H9 (cell line): Measurements from ENCODE around the gene MREG. TPM values are rescaled to one million over a fixed set of nuclear protein-coding genes. Genes with fewer than 3 reads are reported as not detected.

Experiments
- DNase-seq: peaks from one replicate; pipeline ENCODE4 v3.0.0-alpha.2; 2017
- H2AFZ ChIP-seq: one replicate; pipeline ENCODE4 v1.6.1; 2013; ENCODE audit warnings: mild to moderate bottlenecking, low read length, control low read depth, moderate library complexity
- H2AK5ac ChIP-seq: 2 replicates; pipeline ENCODE4 v1.6.1; 2013; ENCODE audit warnings: low read length, control low read depth, mixed read lengths; ENCODE audit not compliant: insufficient read length
- H2BK120ac ChIP-seq: one replicate; pipeline ENCODE4 v1.6.1; 2013; ENCODE audit warnings: low read depth, mild to moderate bottlenecking, low read length, control low read depth, inconsistent platforms; ENCODE audit not compliant: poor library complexity, severe bottlenecking
- H2BK12ac ChIP-seq: 2 replicates; pipeline ENCODE4 v1.6.1; 2013; ENCODE audit warnings: low read length, control low read depth, mixed read lengths, low read depth; ENCODE audit not compliant: insufficient read length
- H2BK15ac ChIP-seq: 2 replicates; pipeline ENCODE4 v1.6.1; 2013; ENCODE audit warnings: low read depth, low read length, control low read depth
- H2BK20ac ChIP-seq: one replicate; pipeline ENCODE4 v1.6.1; 2013; ENCODE audit warnings: low read depth, mild to moderate bottlenecking, low read length, control low read depth, inconsistent platforms; ENCODE audit not compliant: poor library complexity, severe bottlenecking
- H2BK5ac ChIP-seq: 2 replicates; pipeline ENCODE4 v1.6.1; 2013; ENCODE audit warnings: low read length, control low read depth, mixed read lengths; ENCODE audit not compliant: insufficient read length
- H3K14ac ChIP-seq: 2 replicates; pipeline ENCODE4 v1.6.1; 2013; ENCODE audit warnings: low read length, control low read depth; ENCODE audit not compliant: insufficient read depth
- H3K18ac ChIP-seq: 2 replicates; pipeline ENCODE4 v1.6.1; 2013; ENCODE audit warnings: low read depth, mild to moderate bottlenecking, mixed read lengths, low read length, control low read depth; ENCODE audit not compliant: insufficient read length
- H3K23ac ChIP-seq: 2 replicates; pipeline ENCODE4 v1.6.1; 2013; ENCODE audit warnings: low read length, control low read depth, mixed read lengths, low read depth; ENCODE audit not compliant: insufficient read length
- H3K23me2 ChIP-seq: 2 replicates; pipeline ENCODE4 v1.6.1; 2013; ENCODE audit warnings: low read depth, mild to moderate bottlenecking, mixed read lengths, low read length, control low read depth; ENCODE audit not compliant: insufficient read length, poor library complexity, severe bottlenecking
- H3K27ac ChIP-seq: 2 replicates; pipeline ENCODE4 v1.5.1; 2013; ENCODE audit warnings: low read length, control low read depth, mixed read lengths, low read depth; ENCODE audit not compliant: insufficient read length
- H3K27me3 ChIP-seq: 2 replicates; pipeline ENCODE4 v1.6.1; 2013; ENCODE audit warnings: low read length, control low read depth, inconsistent platforms; ENCODE audit not compliant: insufficient read depth
- H3K4ac ChIP-seq: 2 replicates; pipeline ENCODE4 v1.6.1; 2013; ENCODE audit warnings: low read depth, mild to moderate bottlenecking, control low read depth, inconsistent platforms, low read length, moderate library complexity
- H3K4me1 ChIP-seq: 2 replicates; pipeline ENCODE4 v1.6.1; 2013; ENCODE audit warnings: low read length, control low read depth, inconsistent platforms; ENCODE audit not compliant: insufficient read depth
- H3K4me2 ChIP-seq: 2 replicates; pipeline ENCODE4 v1.6.1; 2013; ENCODE audit warnings: low read length, control low read depth, mixed read lengths; ENCODE audit not compliant: insufficient read length, insufficient read depth
- H3K56ac ChIP-seq: 2 replicates; pipeline ENCODE4 v1.6.1; 2013; ENCODE audit warnings: low read depth, mild to moderate bottlenecking, mixed read lengths, low read length, control low read depth; ENCODE audit not compliant: insufficient read length
- H3K79me1 ChIP-seq: 2 replicates; pipeline ENCODE4 v1.6.1; 2013; ENCODE audit warnings: low read depth, mild to moderate bottlenecking, moderate library complexity, low read length, control low read depth, inconsistent platforms; ENCODE audit not compliant: insufficient read depth, poor library complexity, severe bottlenecking
- H3K79me2 ChIP-seq: 2 replicates; pipeline ENCODE4 v1.6.1; 2013; ENCODE audit warnings: low read length, control low read depth, inconsistent platforms; ENCODE audit not compliant: insufficient read depth
- H3K9ac ChIP-seq: 2 replicates; pipeline ENCODE4 v1.6.1; 2013; ENCODE audit warnings: low read length, control low read depth, mixed read lengths; ENCODE audit not compliant: insufficient read length; ENCODE audit errors: extremely low read depth
- H3K9me3 ChIP-seq: one replicate; pipeline ENCODE4 v1.6.1; 2013; ENCODE audit warnings: low read depth, low read length, inconsistent platforms; ENCODE audit not compliant: control insufficient read depth
- H3T11ph ChIP-seq: one replicate; pipeline ENCODE4 v1.6.1; 2013; ENCODE audit warnings: mild to moderate bottlenecking, low read length, control low read depth, inconsistent platforms
- H4K20me1 ChIP-seq: one replicate; pipeline ENCODE4 v1.6.1; 2013; ENCODE audit not compliant: control insufficient read depth, insufficient read length, insufficient read depth
- H4K5ac ChIP-seq: 2 replicates; pipeline ENCODE4 v1.6.1; 2013; ENCODE audit warnings: low read depth, mild to moderate bottlenecking, mixed read lengths, low read length, control low read depth; ENCODE audit not compliant: insufficient read length
- H4K8ac ChIP-seq: replicated peaks from 2 replicates; pipeline ENCODE4 v1.6.1; 2013; ENCODE audit warnings: low read length, control low read depth, mixed read lengths, low read depth; ENCODE audit not compliant: insufficient read length
- H4K91ac ChIP-seq: 2 replicates; pipeline ENCODE4 v1.6.1; 2013; ENCODE audit warnings: low read depth, mild to moderate bottlenecking, moderate library complexity, mixed read lengths, low read length, control low read depth; ENCODE audit not compliant: insufficient read length
- H3K27ac Mint-ChIP-seq, 3 experiments: 2 replicates in 2 of 3; 3 replicates in 1 of 3; pipeline ENCODE4 v1.8.0; 2020 to 2021; ENCODE audit warnings: mixed read lengths in 3 of 3, mild to moderate bottlenecking in 1 of 3, moderate library complexity in 1 of 3
- H3K27me3 Mint-ChIP-seq: 2 replicates; pipeline ENCODE4 v1.8.0; 2021; ENCODE audit warnings: low read depth, mild to moderate bottlenecking, moderate library complexity, mixed read lengths
- H3K36me3 Mint-ChIP-seq, 3 experiments: 2 replicates in 2 of 3; 3 replicates in 1 of 3; pipeline ENCODE4 v1.8.0; 2020 to 2021; ENCODE audit warnings: low read depth in 3 of 3, mixed read lengths in 3 of 3; ENCODE audit not compliant: insufficient read depth in 1 of 3
- H3K4me1 Mint-ChIP-seq, 2 experiments: 2 replicates each; pipeline ENCODE4 v1.8.0; 2020; ENCODE audit warnings: mixed read lengths in 2 of 2
- H3K4me3 Mint-ChIP-seq, 2 experiments: 2 replicates in 1 of 2; 3 replicates in 1 of 2; pipeline ENCODE4 v1.8.0; 2020 to 2021; ENCODE audit warnings: mild to moderate bottlenecking in 2 of 2, mixed read lengths in 2 of 2, moderate library complexity in 1 of 2
- H3K9me3 Mint-ChIP-seq, 2 experiments: 2 replicates in 1 of 2; 3 replicates in 1 of 2; pipeline ENCODE4 v1.8.0; 2020; ENCODE audit warnings: mild to moderate bottlenecking in 2 of 2, mixed read lengths in 2 of 2, moderate library complexity in 1 of 2
- WGBS: extraction: QIAGEN DNeasy Blood & Tissue Kit; methylation state at CpG from one replicate; pipeline ENCODE4 v1.1.7; 2013; ENCODE audit warnings: missing lambda C conversion rate, low lambda C conversion rate, mixed read lengths; ENCODE audit not compliant: insufficient read length; ENCODE audit errors: extremely low coverage; 5-methylcytosine and 5-hydroxymethylcytosine counted together
- total RNA-seq: library from RNA; stranded (reverse); gene quantifications from 2 replicates; pipeline ENCODE4 v1.2.1, GENCODE V29; 2021
- TF ChIP-seq, protein P1 (sequence below): fragments of 200-600 bp; sonication (generic); conservative IDR thresholded peaks from 3 replicates; pipeline ENCODE4 v1.8.0; 2021; ENCODE audit warnings: antibody characterized with exemption, mild to moderate bottlenecking

MREG gene
- total RNA-seq, 1 experiment from 2014 or later: 21.8 TPM

DNA sequence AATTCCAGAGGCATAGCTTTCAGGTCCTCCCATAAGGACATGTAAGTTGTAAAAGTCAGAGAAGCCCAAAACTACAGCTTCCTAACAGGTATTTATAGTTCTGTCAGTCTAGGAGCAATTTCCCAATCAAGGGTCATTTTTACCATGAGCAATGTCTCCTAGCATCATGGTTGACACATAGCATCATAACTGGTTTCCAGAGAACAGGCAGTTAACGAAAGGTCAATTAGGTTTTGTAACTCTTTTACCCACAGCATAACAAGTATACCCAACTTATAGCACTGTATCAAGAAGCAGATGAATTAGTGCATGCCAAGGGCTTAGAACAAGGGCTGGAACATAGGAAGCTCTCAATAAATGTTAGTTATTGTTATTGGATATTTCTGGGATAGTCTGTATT lies 110.1 kb downstream of the MREG start:
- H3K79me1 ChIP-seq: no peaks in the 10 kb centered on the region
- no peak overlapping the region for H3K4me2 ChIP-seq
- no peak overlapping the region for H3K9ac ChIP-seq
- WGBS: no CpG with 5 or more reads among the region's 1 CpG
- H3K4ac ChIP-seq: no peak overlapping the region
- no peak for DNase-seq
- Mint-ChIP-seq H3K4me1 (no peaks in the 10 kb centered on the region), H3K4me3 (no peak overlapping the region), H3K27ac (no peak overlapping the region), H3K9me3 (no peaks in the 10 kb centered on the region), H3K36me3 (no peaks in the 10 kb centered on the region), H3K27me3 (no peaks in the 10 kb centered on the region; the same call in 1 of the 2 replicates)
- H4K8ac ChIP-seq: no peak overlapping the region
- H3K79me2 ChIP-seq: no peaks in the 10 kb centered on the region
- H2BK5ac ChIP-seq: no peak overlapping the region
- H3K4me1 ChIP-seq: no peaks in the 10 kb centered on the region
- H3K23me2 ChIP-seq: no peaks in the 10 kb centered on the region
- no peaks in the 10 kb centered on the region for H3K9me3 ChIP-seq
- H2BK120ac ChIP-seq: no peak overlapping the region
- H3K27ac ChIP-seq: no peak overlapping the region
- no peak overlapping the region for H4K5ac ChIP-seq
- H3K56ac ChIP-seq: no peak overlapping the region
- H3T11ph ChIP-seq: no peak overlapping the region
- no peak overlapping the region for H2BK12ac ChIP-seq
- TF ChIP-seq, protein P1, sequence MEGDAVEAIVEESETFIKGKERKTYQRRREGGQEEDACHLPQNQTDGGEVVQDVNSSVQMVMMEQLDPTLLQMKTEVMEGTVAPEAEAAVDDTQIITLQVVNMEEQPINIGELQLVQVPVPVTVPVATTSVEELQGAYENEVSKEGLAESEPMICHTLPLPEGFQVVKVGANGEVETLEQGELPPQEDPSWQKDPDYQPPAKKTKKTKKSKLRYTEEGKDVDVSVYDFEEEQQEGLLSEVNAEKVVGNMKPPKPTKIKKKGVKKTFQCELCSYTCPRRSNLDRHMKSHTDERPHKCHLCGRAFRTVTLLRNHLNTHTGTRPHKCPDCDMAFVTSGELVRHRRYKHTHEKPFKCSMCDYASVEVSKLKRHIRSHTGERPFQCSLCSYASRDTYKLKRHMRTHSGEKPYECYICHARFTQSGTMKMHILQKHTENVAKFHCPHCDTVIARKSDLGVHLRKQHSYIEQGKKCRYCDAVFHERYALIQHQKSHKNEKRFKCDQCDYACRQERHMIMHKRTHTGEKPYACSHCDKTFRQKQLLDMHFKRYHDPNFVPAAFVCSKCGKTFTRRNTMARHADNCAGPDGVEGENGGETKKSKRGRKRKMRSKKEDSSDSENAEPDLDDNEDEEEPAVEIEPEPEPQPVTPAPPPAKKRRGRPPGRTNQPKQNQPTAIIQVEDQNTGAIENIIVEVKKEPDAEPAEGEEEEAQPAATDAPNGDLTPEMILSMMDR: no peak
- no peaks in the 10 kb centered on the region for H4K20me1 ChIP-seq
- H3K27me3 ChIP-seq: no peaks in the 10 kb centered on the region
- no peak overlapping the region for H2AFZ ChIP-seq
- H2BK20ac ChIP-seq: no peak overlapping the region
- no peak overlapping the region for H3K14ac ChIP-seq
- H3K23ac ChIP-seq: no peak overlapping the region
- no peak overlapping the region for H4K91ac ChIP-seq
- H2BK15ac ChIP-seq: no peak overlapping the region
- no peak overlapping the region for H2AK5ac ChIP-seq
- H3K18ac ChIP-seq: no peak overlapping the region
